GM19025 (cell line): ENCODE data around the gene FECH.

Experiments
- ATAC-seq: cut with Tn5 transposase; IDR thresholded peaks from one replicate; pipeline ENCODE4 v1.9.1; 2021; ENCODE audit warnings: mild to moderate bottlenecking, low read depth, moderate library complexity; ENCODE audit not compliant: unreplicated experiment

The FECH gene

DNA sequence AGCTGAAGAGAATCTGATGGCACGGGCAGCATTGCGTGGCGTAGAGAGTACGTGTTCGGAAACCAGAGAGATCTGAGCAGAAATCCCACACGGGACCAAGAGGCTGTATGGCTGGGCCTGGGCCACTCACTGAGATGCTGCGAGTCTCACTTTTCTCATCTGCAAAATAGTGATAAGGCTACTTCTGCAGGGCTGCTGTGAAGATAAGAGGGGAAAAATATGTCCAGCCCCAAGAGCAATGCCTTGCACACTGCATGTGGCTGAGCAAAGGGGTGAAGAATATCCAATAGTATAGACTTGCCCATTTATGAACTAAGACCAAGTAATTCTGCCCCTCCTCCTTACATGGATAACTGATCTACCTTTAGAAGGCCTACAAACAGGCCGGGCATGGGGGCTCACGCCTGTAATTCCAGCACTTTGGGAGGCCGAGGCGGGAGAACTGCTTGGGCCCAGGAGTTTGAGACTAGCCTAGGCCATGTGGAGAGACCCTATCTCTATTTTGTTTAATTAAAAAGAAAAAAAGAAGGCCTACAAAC, 3.1 kb downstream of the FECH start:
- ATAC-seq = no peak

DNA sequence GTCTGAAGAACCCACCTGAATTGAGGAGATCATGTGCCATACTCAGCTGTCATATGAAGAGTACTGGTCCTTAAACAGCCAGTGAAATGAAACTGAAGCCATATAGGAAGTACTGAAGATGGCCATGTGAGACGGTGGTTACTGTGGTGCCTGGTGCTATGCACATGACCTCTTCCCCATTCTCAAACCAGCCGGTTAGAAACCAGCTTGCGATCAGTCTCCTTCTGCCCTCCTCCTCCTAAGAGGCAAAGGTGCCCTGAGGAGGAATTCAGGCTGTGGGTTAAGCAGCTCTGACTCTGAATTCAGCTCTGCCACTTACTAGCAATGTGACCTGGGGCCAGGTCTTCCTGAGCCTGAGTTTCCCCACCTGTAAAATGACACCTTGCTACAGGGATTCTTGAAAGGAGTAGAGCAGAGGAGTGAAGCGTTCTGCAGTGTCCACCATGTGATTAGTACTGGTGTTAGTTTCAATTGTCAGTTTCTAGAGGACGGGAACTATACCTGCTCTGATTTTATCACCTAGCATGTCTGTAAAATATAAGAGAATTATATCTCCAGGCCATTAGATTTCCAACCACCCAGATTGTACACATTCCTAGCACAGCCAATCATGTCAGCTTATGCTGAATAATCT, 5.1 kb downstream of the FECH start:
- peak; percentile 85 for ATAC-seq

GRCh38 chr18:57579934-57580333, 6.6 kb downstream of the FECH start:
- no peak for ATAC-seq

GRCh38 chr18:57576316-57576715, 10.2 kb downstream of the FECH start:
- no peak for ATAC-seq

GRCh38 chr18:57575542-57575941, 11.0 kb downstream of the FECH start:
- ATAC-seq = no peak

DNA sequence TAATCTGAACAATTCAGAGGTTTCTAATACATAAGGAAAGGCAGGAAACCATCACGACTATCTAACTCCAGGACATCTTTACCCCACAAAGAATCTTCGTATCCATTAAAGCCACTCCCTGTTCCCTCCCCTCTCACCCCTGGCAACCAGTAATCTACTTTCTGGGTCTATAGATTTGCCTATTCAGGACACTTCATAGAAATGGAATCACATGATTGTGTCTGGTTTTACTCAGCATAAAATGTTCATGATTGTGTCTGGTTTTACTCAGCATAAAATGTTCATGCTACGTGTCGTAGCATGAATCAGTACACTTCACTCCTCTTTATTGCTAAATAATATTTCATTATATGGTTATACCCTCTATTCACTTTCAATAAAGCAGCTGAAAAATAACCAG, 11.6 kb downstream of the FECH start:
- no peak for ATAC-seq

GRCh38 chr18:57570162-57570561, 16.3 kb downstream of the FECH start:
- ATAC-seq = no peak

DNA sequence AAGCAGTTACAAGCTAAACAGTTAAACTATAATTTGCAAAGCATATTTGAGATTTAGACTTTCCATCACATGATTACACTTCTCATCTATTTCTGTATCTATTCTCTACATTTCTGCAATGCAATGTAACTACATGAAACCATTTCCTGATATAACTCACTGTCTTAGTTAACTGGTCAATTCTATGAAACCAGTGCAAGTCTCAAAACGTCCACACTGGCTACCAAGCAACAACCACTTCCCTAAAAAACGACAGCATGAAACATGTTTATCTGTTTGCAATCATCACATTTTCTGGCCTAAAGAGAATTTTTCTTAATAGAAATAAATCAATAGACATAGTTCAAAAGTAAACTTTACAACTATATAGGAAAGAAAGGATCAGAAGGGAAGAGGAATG, 17.4 kb downstream of the FECH start:
- ATAC-seq = no peak

DNA sequence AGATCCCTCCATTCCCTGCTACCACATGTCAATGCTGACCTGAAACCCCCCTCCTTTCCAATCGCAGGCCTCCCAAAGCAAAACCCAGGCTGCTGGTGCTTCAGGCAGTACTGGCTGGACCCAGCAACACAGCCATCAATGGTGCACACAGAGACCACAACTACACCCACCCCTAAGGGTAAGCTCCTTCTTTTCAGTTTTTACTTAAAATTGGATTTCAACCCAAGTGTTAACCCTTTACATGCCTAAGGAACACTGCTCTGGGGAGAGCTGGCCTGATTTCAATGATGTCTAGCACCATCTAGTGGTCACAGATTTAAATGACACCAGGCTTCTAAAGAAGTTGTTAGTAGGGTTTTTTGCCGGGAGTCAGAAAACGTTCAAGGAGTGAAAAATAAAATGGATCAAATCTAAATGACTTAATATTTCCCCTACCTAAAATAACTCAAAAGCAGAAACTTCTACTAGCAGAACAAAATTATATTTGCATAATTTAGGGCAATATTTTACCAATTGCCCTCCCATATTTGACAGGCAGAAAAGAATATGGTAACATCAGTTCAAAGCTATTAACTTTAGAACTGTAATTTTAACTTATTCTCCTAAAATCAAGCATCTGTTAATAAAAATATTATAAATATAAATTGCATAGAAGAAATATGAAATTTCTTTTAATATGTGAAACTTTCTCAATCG, 24.6 kb downstream of the FECH start:
- ATAC-seq = no peak

- no peak for ATAC-seq
Observed at GRCh38 chr18:57561261-57561660, 25.2 kb downstream of the FECH start.

GRCh38 chr18:57559314-57559713, 27.2 kb downstream of the FECH start:
- no peak for ATAC-seq

DNA sequence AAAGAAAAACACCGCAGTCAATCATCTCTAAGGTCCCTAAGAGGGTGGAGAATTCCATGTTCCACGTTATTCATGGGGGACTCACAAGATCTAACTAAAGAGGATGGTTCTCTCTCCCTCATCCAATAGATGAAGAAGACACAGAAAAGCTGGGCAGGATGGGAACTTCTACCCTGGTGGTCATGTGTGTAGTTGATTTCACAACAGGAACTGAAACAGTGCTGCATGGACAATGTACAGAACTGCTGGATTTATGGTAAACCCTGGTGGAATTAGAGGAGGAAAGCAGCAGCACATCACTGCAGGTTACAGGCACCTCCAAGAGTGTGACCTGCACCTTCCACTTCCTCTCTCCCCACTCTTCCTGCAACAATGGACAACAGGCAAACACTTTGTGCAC, 31.4 kb downstream of the FECH start:
- no peak for ATAC-seq

DNA sequence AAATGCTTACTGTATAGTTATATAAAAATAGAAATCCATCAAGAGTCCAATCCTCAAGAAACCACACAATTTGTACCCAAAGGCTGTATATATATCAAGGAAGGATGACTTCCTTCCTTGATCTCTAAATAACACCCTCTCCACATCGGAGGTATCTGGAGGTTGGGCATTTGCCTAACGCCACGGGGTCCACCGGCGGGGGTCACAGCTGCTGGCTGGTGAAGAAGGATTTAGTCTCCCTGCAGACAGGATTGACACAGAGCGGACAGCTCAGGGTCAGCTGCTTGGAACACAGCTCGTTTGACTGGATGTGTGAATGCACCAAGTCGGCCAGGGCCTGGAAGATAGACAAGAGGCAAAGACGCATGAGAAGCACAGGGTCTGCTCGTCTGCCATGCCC, 36.0 kb downstream of the FECH start:
- ATAC-seq = no peak

DNA sequence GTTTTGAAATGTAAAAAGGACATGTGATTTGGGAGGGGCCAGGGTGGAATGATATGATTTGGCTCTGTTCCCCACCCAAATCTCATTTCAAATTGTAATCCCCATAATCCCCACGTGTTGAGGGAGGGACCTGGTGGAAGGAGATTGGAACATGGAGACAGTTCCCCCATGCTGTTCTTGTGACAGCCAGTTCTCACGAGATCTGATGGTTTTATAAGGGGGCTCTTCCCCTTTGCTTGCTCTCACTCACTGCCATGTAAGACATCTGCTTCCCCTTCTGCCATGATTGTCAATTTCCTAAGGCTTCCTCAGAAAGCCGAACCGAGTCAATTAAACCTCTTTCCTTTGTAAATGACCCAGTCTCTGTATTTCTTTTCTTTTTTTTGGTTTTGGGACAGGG, 39.2 kb downstream of the FECH start:
- no peak for ATAC-seq

GRCh38 chr18:57544936-57545660, 41.4 kb downstream of the FECH start:
- peak; percentile 71 for ATAC-seq

DNA sequence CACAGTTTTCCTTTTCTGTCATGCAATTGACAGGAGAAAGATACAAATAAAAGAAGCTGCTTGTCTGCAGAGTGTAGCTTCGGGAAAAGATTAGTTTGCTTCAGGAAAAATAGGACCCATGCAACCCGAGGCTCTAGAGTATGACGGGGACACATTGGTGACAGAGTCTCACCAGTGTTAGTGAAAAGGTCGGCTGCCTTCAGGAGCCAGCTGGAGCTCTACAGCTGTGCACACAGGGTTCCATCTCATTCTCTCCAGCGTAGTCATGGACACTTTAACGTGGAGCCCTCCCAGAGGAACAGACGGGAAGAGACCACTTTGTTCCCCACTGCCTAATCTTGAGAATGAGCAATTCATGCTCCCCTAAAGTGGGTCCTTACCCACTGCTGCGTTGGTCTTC, 42.9 kb downstream of the FECH start:
- no peak for ATAC-seq

- ATAC-seq = no peak
Observed at GRCh38 chr18:57542812-57543427, 43.6 kb downstream of the FECH start.

- ATAC-seq = no peak
Observed at GRCh38 chr18:57542126-57542525, 44.4 kb downstream of the FECH start.

DNA sequence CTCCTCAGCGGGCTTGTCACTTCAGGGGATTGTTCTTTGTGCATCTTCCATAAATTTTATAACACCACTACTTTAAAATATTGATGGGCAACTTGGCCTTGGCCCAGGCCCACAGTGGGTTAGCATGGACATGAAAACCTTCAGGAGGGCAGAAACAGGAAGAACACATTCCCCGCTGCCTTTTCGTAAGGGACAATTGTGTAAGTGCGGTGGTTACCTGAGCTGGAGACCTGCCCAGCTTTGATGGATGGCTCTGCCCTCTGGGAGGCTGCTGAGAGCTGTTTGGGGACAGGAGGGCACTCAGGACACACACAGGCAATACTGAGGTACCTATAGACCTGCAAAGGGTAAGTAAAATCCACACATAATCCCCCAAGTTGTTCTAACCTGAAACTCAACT, 46.8 kb downstream of the FECH start:
- ATAC-seq = no peak

GRCh38 chr18:57538614-57539013, 47.9 kb downstream of the FECH start:
- no peak for ATAC-seq

DNA sequence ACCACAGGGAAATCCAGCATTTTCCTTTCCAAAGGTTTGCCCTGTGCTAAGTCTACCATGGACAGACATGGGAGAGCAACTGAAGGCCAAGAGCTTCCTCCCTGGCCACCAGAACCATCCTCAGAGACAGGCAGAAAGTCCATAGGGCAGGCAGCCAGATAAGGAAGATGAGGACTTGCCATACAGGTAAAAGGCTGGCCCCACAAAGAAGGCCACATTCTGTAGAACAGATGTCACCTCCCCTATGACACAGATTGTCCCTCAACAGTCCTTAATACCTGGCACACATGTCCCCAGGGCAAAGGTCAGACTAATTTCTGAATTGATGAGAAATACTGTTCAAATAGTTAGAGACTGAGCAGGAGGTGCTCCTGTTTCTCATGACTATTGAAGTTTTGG, 52.0 kb downstream of the FECH start:
- no peak for ATAC-seq
